ENCODE measurements around the gene C18orf54. TPM values are rescaled to one million over a fixed set of nuclear protein-coding genes. Genes with fewer than 3 reads are reported as not detected.
"Not testable (repeated sequence)": the region's sequence is repeated elsewhere in the genome, so short reads cannot be mapped to it uniquely, and the experiment has no call there.

Gene C18orf54
- total RNA-seq, result 10 to 100 TPM; 11.3 to 11.7 TPM

DNA sequence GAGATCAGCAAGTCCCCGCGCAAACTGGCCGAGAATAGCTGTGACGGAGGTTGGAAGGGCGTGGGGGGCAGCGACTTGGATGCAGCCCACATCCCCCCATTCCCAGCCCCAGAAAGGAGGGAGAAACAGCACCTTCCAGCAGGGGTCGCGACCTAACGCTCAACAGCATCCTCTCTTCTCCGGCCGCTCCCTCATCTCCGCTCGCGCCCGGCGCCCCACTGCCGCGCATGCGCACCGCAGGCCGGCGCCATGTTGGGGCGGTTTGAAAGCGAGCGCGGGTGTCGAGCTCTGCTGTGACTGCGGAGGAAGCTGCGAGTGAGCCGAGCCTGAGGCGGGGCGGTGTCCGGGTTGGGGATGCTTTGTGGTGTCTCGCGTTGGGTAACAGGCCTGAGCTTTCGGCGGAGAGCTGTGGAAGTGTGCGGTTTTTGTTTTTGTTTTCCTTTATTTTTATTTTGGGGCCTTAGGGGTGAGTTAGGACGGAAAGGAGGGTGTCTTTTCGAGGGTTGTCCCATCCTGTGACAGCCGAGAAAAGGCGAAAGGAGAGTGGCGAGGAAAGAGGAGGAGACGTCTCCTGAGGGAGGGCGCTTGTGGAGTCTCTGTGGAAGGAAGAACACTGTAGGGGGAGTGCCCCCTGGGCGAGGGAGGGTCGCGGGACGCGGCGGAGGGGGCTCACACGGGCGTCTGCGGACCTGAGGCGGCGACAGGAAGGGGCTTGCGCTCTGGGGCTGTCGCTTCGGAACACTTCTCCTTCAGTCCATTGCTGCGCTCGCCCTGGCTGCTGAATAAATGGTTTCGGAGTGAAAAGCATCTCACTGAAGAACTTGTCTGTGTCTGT is at the start of gene C18orf54, which contains the start of gene STARD6:
Gene C18orf54, plus strand, starts transcription at position 247 of the 835 bp plus-strand sequence. CDS start 2,667 bp downstream, outside the sequence.
Gene STARD6, minus strand, starts transcription at position 199 of the 835 bp plus-strand sequence. CDS start 3,285 bp downstream, outside the sequence.
- peaks cover 20 to 26% of the 10 kb centered on the region in 2 donors for H3K36me3 Mint-ChIP-seq
- ATAC-seq, result peak; percentile 95 to 97
- peak within 1 kb of the TSS; percentile 98 to 99 for H3K27ac Mint-ChIP-seq
- no peaks in the 10 kb centered on the region for H3K9me3 Mint-ChIP-seq
- peak; percentile 88 to 92 for DNase-seq (ENCODE audit: low spot score in 2 of 2)

DNA sequence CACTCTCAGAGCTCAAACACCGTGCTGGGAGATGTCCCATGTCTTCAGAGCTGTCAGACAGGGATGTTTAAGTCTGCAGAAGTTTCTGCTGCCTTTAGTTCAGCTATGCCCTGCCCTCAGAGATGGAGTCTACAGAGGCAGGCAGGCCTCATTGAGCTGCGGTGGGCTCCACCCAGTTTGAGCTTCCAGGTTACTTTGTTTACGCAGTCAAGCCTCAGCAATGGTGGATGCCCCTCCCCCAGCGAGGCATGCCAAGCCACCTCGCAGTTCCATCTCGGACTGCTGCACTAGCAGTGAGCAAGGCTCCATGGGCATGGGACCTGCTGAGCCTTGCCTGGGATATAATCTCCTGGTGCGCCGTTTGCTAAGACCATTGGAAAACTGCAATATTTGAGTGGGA is 48.1 kb upstream of the C18orf54 start:
- H3K36me3 Mint-ChIP-seq; ATAC-seq; H3K9me3 Mint-ChIP-seq; H3K27ac Mint-ChIP-seq; DNase-seq (ENCODE audit: low spot score in 2 of 2): not testable (repeated sequence)

DNA sequence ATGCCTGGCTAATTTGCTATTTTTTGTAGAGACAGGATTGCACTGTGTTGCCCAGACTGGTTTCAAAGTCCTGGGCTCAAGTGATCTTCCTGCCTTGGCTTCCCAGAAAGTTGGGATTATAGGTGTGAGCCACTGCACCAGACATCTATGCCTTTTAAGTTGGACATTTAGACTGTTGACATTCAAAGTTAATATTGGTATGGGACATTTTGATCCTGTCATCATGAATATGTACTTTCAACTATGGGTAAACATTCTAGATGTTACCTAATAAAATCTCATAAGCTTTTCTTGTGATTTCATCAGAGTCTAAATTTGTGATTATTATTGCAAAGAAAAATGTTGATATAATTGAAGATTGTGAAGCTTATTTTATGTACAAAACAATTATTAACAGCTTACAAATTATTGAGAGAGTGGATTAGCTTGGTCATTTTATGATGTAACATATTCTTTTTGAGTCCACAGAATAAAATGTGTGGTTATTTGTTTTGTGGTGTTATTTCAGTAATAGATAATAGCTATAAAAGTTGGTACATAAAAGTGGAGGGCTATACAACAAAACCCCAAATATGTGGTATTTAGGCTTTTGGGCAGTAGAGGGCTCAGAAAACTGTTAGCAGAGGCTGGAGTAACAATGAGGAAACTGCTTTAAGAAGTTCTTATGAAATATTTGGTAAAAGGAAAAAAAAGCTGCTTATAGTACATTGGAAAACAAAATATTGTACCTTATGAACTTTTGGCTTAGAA is 41.5 kb upstream of the C18orf54 start:
- DNase-seq (ENCODE audit: low spot score in 2 of 2) (no peak), ATAC-seq (no peak)
- Mint-ChIP-seq H3K27ac (no peak overlapping the region), H3K36me3 (no peaks in the 10 kb centered on the region), H3K9me3 (no peaks in the 10 kb centered on the region)

DNA sequence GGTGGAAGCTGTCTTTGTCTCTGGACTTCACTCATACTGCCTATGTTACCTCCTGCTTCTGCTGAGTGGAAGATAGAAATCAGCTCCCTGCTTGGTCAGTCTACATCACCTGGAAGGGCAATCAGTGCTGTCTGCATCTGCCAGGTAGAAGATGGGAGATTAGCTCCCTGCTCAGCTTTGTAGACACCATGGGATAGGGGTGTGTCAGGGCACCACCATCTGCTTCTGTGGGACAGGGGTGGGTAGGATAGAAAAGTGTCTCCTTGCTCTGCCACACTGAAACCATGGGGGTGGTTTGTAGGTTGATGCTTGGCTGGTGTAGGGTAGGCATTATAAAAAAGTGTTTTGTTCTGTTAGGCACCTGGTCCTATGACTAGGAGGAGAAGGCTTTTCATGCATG is 34.1 kb upstream of the C18orf54 start:
- Mint-ChIP-seq H3K9me3 (no peaks in the 10 kb centered on the region), H3K27ac (no peak overlapping the region), H3K36me3 (no peaks in the 10 kb centered on the region)
- ATAC-seq, result no peak
- DNase-seq (ENCODE audit: low spot score in 2 of 2), result no peak

DNA sequence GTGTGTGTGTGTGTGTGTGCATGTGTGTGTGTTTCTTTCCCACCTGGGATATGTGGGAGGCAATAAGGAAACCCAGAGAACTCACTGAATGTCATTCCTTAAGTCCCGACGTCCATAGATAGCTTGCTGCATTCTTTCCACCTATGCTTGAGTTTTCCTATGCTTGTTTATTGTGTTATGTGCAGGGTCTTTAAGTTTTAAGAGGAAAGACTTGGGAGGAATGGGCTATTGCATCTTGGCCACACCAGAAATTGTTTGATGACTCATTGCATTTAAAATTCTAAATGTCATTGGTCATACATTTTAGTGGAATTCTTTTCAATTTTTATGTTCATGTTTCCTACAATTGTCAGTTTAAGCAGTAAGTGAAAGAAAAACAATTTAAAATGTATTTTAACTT is 33.7 kb upstream of the C18orf54 start:
- no peak for DNase-seq (ENCODE audit: low spot score in 2 of 2)
- no peak for ATAC-seq
- Mint-ChIP-seq H3K27ac (no peak overlapping the region), H3K9me3 (no peaks in the 10 kb centered on the region), H3K36me3 (no peaks in the 10 kb centered on the region)

DNA sequence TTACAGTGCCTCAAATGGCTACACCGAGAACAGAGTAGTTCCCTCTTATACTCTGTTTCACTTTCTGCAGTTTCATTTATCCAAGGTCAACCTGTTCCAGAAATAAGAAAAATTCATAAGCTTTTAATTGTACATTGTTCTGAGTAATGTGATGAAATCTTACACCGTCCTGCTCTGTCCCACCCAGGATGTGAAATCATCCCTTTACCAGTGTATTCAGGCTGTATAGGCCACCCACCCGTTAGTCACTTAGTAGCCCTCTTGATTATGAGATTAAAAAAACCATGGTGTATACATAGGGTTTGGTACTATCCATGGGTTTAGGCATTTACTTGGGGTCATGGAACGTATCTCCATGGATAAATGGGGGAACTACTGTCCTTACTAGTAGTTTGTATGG is 29.9 kb upstream of the C18orf54 start:
- DNase-seq (ENCODE audit: low spot score in 2 of 2) (no peak), ATAC-seq (no peak)
- Mint-ChIP-seq H3K27ac (no peak overlapping the region), H3K36me3 (no peaks in the 10 kb centered on the region), H3K9me3 (no peaks in the 10 kb centered on the region)

DNA sequence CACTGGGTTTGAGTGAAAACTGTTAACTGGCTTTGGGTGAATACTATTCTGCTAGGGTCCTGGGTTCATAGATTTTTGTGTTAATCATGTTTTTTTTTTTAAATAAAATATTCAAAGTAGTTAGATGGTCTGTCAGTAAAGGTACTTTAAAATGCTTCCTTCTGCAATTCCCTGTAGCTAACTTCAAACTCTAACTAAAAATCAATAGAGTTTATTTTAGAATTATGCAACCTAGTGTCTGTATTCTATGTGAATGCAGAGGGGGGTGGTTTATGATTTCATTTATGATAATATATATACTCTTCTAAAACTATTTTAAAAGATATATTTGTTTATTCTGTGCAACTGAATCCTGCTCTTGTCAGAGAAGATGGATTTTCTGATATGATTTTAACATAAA is 27.9 kb upstream of the C18orf54 start:
- no peaks in the 10 kb centered on the region for H3K36me3 Mint-ChIP-seq
- DNase-seq (ENCODE audit: low spot score in 2 of 2) (no peak), ATAC-seq (no peak)
- no peak overlapping the region for H3K27ac Mint-ChIP-seq
- H3K9me3 Mint-ChIP-seq, result no peaks in the 10 kb centered on the region

DNA sequence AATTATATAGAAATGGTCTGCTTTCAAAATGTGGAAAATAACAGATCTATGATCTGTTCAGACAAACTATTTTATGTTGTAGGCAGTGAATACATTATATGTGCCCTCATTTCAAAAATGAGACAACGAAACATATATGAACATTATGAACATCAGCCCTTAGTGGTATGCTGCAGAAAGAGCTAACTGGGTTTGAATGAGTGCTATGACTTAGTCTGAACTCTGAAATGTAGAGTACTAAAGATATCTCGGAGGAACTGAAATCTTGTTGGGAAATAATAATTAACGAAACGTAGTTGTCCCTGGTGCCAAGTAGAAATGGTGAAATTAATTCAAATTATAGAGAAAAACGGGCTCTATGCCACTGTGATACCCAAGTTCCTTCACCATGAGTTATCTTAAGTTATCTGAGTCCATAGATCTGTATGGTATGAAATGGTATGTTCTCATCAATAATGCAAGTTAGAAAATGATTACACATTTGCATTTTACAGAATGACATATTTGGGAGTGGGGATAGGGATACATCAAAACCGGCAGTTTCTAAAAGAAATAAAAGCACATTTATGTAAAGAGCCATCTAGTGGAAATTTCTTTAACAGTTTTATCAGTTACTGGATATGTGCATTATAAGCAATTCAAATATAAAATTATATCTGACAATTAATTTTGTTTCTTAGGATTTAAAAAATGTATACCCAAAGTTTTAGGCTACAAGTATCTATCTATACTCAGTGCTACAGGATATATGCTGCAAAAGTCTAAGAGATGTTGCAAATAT is 26.7 kb upstream of the C18orf54 start:
- no peaks in the 10 kb centered on the region for H3K36me3 Mint-ChIP-seq
- H3K9me3 Mint-ChIP-seq, result no peaks in the 10 kb centered on the region
- no peak overlapping the region for H3K27ac Mint-ChIP-seq
- ATAC-seq (no peak), DNase-seq (ENCODE audit: low spot score in 2 of 2) (no peak)

DNA sequence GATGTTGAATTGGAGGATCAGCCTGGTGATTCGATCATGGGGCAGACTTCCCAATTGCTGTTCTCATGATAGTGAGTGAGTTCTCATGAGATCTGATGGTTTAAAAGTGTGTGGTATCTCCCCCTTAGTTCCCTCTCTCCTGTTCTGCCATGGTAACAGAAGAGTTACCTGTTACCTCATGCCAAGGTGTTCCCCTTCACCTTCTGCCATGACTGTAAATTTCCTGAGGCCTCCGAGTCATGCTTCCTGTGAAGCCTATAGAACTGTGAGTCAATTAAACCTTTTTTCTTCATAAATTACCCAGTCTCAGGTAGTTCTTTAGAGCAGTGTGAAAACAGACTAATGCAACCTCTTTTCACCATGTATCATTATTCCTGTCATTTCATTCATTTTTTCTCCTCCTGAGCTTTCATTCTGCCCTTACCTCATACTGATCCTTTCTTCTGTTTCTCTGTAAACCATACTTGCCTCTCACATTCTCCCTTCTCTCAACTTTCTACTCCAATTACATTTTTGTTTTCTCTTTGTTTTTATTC is 22.0 kb upstream of the C18orf54 start:
- Mint-ChIP-seq H3K27ac (peak overlapping the region in 1 of 2 donors; percentile 19), H3K36me3 (no peaks in the 10 kb centered on the region), H3K9me3 (no peaks in the 10 kb centered on the region)
- DNase-seq (ENCODE audit: low spot score in 2 of 2) (no peak), ATAC-seq (peak; percentile 34 to 67)

DNA sequence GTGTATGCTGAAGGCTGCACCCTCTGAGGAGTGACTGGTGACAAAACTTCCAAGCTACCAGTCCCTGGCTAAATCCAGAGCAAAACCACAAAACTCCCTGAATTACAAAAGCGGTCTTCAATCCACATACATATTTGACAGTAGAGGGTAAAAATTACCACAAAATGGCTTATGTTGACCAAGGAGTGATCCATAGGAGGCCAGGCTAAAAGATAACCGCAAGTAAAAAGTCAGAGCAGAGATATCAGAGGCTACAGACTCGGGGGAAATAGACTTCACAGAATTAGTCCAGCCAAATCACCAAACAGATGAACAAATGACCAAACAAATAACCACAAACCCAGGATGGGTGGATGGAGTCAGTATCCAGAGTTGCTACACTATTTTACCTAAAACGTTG is 19.5 kb upstream of the C18orf54 start:
- no peak for DNase-seq (ENCODE audit: low spot score in 2 of 2)
- Mint-ChIP-seq H3K9me3 (no peaks in the 10 kb centered on the region), H3K27ac (no peak overlapping the region), H3K36me3 (no peaks in the 10 kb centered on the region)
- no peak for ATAC-seq

DNA sequence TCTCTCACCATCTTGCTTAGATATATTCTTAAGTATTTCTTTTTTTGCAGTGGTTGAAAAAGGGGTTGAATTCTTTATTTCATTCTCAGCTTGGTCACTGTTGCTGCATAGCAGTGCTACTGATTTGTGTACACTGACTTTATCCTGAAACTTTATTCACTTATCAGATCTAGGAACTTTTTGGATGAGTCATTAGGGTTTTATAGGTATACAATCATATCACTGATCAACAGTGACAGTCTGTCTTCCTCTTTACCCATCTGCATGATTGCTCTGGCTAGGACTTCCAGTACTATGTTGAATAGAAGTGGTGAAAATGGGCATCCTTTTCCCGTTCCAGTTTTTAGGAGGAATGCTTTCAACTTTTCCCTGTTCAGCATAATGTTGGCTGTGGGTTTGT is 6.5 kb upstream of the C18orf54 start:
- Mint-ChIP-seq H3K9me3 (peaks cover 0 to 4% of the 10 kb centered on the region in 2 donors), H3K27ac (no peak overlapping the region), H3K36me3 (peaks cover 4 to 5% of the 10 kb centered on the region in 2 donors)
- peak in 1 of 2 donors; percentile 20 for ATAC-seq
- DNase-seq (ENCODE audit: low spot score in 2 of 2), result no peak

DNA sequence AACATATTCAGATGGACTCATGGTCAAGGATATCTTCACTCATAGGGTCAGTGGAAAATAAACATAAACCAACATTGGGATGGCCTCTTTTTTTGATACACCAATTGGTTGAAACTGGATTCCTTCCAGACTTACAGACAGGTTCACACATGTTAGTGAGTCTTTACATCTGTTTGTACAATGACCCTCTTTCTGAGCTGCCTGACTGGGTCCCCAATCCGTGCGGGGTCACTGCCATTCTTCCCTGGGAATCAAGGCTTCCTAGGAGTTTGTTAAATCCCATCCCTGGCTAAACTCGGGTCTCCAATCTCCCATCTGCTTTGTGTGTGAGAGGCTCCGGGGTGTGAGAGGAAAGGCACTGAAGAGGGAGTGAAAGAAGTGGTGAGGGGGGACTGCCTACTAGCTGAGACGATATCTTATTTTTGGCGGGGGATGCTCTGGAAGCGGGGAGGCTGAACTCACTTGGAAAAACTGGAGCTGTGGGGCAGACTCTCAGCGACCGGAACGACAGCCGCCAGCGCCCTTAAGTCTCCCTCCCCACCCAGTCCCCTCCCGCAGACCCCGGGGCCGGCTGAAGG is 535 bp upstream of the C18orf54 start:
- no peak for DNase-seq (ENCODE audit: low spot score in 2 of 2)
- ATAC-seq, result peak in 1 of 2 donors; percentile 61

DNA sequence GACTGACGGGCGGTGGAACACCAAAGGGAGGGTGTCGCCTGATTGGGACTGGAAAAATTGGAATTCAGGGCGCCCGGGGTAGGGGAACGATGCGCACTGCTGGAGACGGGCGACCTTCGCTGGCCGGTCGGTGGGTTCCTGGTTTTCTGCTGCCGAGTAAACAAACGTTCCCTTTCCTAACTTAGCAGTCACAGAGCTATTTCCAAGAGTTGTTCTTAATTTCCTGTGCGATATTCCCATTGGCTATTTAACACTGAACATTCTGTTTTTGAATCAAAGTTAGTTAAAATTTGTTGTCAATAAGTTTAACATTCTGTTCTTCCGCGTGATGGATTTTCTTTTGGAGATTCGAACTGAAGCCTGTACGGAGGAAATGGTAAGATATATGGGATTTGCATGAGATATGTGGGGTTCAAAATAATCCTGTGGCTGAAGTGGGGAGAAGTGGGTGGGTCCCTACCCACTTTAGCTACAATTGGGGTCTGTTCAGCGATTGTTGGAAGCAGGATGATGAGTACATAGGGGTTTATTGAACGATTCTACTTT is 862 bp downstream of the C18orf54 start:
- no peaks in the 10 kb centered on the region for H3K9me3 Mint-ChIP-seq
- peaks cover 20 to 26% of the 10 kb centered on the region in 2 donors for H3K36me3 Mint-ChIP-seq
- DNase-seq (ENCODE audit: low spot score in 2 of 2), result no peak
- peak overlapping the region; percentile 98 to 99 for H3K27ac Mint-ChIP-seq
- peak; percentile 12 to 17 for ATAC-seq

More for the DNA sequence above, 535 bp upstream of the C18orf54 start:
- Mint-ChIP-seq H3K9me3 (peaks cover 0 to 2% of the 10 kb centered on the region in 2 donors), H3K36me3 (peaks cover 22 to 28% of the 10 kb centered on the region in 2 donors), H3K27ac (peak overlapping the region; percentile 96 to 98)

DNA sequence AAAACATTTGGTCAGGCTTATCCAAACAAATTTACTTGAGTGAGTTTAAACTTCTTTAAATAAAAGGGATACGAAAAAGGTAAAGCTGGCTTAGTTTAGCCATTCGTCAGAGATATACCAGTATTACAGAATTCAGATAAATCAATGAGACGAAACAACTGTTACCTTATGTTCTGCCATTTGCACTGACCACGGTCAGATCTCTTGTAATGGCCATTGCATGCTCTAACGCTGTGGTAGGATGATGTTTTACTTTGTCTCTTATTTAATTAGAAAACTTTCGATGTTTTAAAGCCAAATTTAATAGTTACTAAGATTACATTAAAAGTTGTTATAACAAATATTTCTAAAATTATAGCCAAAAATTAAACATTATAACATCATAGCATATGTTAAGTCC is 1.5 kb downstream of the C18orf54 start:
- DNase-seq (ENCODE audit: low spot score in 2 of 2) (no peak), ATAC-seq (no peak)
- Mint-ChIP-seq H3K36me3 (peaks cover 20 to 26% of the 10 kb centered on the region in 2 donors), H3K27ac (peak overlapping the region in 1 of 2 donors; percentile 98), H3K9me3 (no peaks in the 10 kb centered on the region)

DNA sequence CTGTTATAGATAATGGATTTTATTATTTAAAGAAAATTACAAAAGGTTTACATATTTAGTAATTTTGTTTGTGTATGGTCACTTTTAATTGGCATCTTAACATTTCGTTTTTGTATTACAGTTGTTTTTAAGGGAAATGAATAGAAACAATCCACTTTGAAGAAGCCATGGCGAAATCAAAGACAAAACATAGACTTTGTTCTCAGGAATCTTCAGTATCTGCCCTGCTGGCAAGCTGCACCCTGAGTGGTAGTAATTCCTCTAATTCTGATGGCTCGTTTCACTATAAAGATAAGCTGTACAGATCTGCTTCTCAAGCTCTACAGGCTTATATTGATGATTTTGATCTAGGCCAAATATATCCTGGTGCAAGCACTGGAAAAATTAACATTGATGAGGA is 2.7 kb downstream of the C18orf54 start:
- H3K27ac Mint-ChIP-seq, result no peak overlapping the region
- DNase-seq (ENCODE audit: low spot score in 2 of 2) (no peak), ATAC-seq (no peak)
- H3K9me3 Mint-ChIP-seq, result no peaks in the 10 kb centered on the region
- H3K36me3 Mint-ChIP-seq, result peaks cover 20 to 26% of the 10 kb centered on the region in 2 donors

DNA sequence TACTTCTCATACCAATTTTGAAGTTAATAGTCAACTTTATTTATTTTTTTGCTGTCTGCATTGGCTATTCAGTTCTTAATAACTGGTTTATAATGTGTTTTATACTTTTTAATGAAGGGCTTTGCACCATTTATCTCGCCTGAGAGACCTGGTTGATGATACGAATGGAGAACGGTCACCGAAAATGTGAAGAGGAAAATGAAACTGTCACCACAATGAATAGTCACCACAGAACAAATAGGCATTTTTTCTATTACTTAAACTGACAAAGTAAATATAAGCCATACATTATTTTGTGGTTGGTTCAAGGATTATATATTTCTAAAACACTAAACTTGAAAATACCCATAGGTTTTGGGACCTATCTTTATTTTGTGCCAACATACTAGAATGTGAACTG is 20.4 kb downstream of the C18orf54 start:
- no peaks in the 10 kb centered on the region for H3K9me3 Mint-ChIP-seq
- H3K36me3 Mint-ChIP-seq, result peaks cover 0 to 6% of the 10 kb centered on the region in 2 donors
- H3K27ac Mint-ChIP-seq, result no peak overlapping the region
- DNase-seq (ENCODE audit: low spot score in 2 of 2) (no peak), ATAC-seq (no peak)

Measured in activated naive CD4-positive, alpha-beta T cell treated with anti-CD3 and anti-CD28 coated beads, Interleukin-2, amount 50 U/mL, for 72 hours (primary cell).